Head of caudate nucleus (tissue), 42 donors: ENCODE measurements around the gene ARL4A.

Source experiments
- DNase-seq, 42 donors: peaks; one replicate each; pipeline versions ENCODE4 v3.0.0 to v3.0.0-alpha.2; 2020 to 2021; ENCODE audit warnings: mixed read lengths in 7 of 42
- intact Hi-C: fragments of 100-400 bp; cut with DNase I; formaldehyde crosslinking; loops from one replicate; pipeline ENCODE4 v1.15.0; 2022

Gene ARL4A

DNA sequence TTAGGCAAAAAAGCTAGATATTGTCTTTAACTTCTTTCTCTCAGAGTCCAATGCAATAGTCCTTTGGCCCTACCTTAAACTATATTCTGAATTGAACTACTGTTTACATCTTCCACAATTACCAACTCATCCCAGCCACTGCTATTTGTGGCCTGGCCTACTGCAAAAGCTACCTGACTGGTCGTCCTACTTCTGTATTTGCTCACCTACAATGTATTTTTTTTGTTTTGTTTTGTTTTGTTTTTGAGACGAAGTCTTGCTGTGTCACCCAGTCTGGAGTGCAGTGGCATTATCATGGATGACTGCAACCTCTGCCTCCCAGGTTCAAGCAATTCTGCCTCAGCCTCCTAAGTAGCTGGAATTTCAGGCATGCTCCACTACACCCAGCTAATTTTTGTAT lies 51.2 kb downstream of the ARL4A start:
- intact Hi-C loops, result no loop called here
- no peak for DNase-seq
